HCT116 (cell line): ENCODE results near the gene RASSF7.
A peak's percentile ranks its signal among the peaks of the same experiment; 100 is the strongest.

Source experiments
- CTCF ChIP-seq, 3 experiments: fragments of 200-600 bp in 1 of 3; sonication (generic) in 1 of 3; IDR thresholded peaks in 2 of 3; conservative IDR thresholded peaks in 1 of 3; 2 replicates each; pipeline ENCODE4 v1.5.1; 2012 to 2017; ENCODE audit warnings: low read depth in 2 of 3, low read length in 2 of 3, antibody characterized with exemption in 1 of 3, borderline replicate concordance in 1 of 3, control low read depth in 1 of 3, mild to moderate bottlenecking in 1 of 3, mixed read lengths in 1 of 3, mixed run types in 1 of 3, moderate library complexity in 1 of 3; ENCODE audit not compliant: insufficient read depth in 1 of 3
- EGR1 ChIP-seq: IDR thresholded peaks from 2 replicates; pipeline ENCODE4 v1.6.1; 2012; ENCODE audit warnings: low read depth
- EZH2 ChIP-seq: fragments of 200-600 bp; sonication (generic); IDR thresholded peaks from 2 replicates; pipeline ENCODE4 v1.6.1; 2017; ENCODE audit warnings: antibody characterized with exemption, mixed run types
- FOSL1 ChIP-seq: IDR thresholded peaks from 2 replicates; pipeline ENCODE4 v1.6.1; 2012; ENCODE audit warnings: low read depth
- POLR2A ChIP-seq: IDR thresholded peaks from 2 replicates; pipeline ENCODE4 v1.7.0; 2011; ENCODE audit warnings: borderline replicate concordance; ENCODE audit not compliant: insufficient read depth, insufficient read length; ENCODE audit errors: extremely low read depth
- POLR2AphosphoS5 ChIP-seq: IDR thresholded peaks from 2 replicates; pipeline ENCODE4 v1.6.1; 2011; ENCODE audit warnings: mild to moderate bottlenecking, low read depth, low read length, moderate library complexity
- RAD21 ChIP-seq: IDR thresholded peaks from 2 replicates; pipeline ENCODE4 v1.6.1; 2012; ENCODE audit warnings: low read depth, mild to moderate bottlenecking
- REST ChIP-seq: IDR thresholded peaks from 2 replicates; pipeline ENCODE4 v1.6.1; 2012; ENCODE audit warnings: low read depth
- YY1 ChIP-seq: IDR thresholded peaks from 2 replicates; pipeline ENCODE4 v1.6.1; 2011; ENCODE audit warnings: low read length, low read depth, moderate library complexity, mild to moderate bottlenecking; ENCODE audit not compliant: insufficient replicate concordance; ENCODE audit errors: extremely low read depth
- ZBTB33 ChIP-seq: IDR thresholded peaks from 2 replicates; pipeline ENCODE4 v1.6.1; 2011; ENCODE audit warnings: mild to moderate bottlenecking, low read length, moderate library complexity; ENCODE audit not compliant: insufficient replicate concordance; ENCODE audit errors: extremely low read depth
- ZFX ChIP-seq: fragments of 450-650 bp; IDR thresholded peaks from 2 replicates; pipeline ENCODE4 v1.6.1; 2017

- TF ChIP-seq ZFX (no peak), POLR2A (no peak), CTCF (IDR thresholded peaks at IDR 0.05 in 2 of 3, conservative IDR thresholded peaks at IDR 0.05 in 1 of 3; ENCODE audit: borderline replicate concordance in 1 of 3, insufficient read depth in 1 of 3, low read depth in 2 of 3, low read length in 2 of 3) (peak in 2 of 3 experiments; percentile 34 to 41; a peak in 3 of 6 replicates), EGR1 (no peak), REST (no peak), POLR2AphosphoS5 (no peak), EZH2 (no peak), FOSL1 (no peak), RAD21 (no peak), YY1 (no peak), ZBTB33 (no peak)
Observed at GRCh38 chr11:597166-597725, 36.5 kb downstream of the RASSF7 start.
